HG02970 (cell line): ENCODE measurements around the gene VEGFC.

Source experiments
- ATAC-seq: cut with Tn5 transposase; IDR thresholded peaks from one replicate; pipeline ENCODE4 v1.9.1; 2021; ENCODE audit warnings: mild to moderate bottlenecking, moderate library complexity, moderate number of reproducible peaks; ENCODE audit not compliant: unreplicated experiment, low FRiP score

The VEGFC gene, protein sequence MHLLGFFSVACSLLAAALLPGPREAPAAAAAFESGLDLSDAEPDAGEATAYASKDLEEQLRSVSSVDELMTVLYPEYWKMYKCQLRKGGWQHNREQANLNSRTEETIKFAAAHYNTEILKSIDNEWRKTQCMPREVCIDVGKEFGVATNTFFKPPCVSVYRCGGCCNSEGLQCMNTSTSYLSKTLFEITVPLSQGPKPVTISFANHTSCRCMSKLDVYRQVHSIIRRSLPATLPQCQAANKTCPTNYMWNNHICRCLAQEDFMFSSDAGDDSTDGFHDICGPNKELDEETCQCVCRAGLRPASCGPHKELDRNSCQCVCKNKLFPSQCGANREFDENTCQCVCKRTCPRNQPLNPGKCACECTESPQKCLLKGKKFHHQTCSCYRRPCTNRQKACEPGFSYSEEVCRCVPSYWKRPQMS

DNA sequence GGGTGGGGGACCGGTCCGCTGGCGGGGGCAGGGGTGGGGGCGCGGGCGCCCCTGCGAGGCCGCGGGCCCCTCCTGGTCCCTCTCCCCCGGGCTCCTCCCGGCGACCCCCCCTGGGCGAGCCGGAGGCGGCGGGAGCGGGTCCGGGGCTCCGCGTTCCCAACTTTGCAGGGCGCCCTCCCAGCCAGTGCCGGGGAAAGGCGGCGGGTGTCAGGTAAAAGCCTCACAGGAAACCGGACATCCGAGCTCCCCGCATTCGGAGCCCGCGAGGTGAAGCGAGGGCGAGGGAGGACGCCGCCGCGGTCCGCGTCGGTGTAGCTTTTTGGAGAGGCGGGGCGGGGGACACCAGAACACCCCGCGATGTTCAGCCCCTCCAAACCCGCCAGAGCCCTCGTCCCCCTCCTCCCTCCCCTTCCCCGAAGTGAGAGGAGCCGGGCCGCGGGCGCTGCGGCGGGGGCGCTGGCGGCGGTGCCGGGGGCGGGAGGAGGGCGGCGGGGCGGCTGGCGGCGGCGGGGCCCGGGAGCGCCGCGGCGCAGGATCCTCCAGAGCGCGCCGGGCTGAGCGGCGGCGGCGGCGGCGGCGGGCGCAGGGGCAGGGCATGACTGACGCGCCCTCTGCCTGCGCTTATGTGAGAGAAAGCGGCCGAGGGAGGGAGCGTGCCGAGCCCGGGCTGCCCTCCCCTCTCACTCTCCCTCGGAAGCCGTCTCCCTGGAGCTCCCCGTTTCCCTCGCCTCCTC, at the start of gene VEGFC:
Gene VEGFC (minus strand): TSS at position 597 of the 734 bp plus-strand sequence. CDS start 611 bp downstream, outside the sequence.
- ATAC-seq, result peak; percentile 80

DNA sequence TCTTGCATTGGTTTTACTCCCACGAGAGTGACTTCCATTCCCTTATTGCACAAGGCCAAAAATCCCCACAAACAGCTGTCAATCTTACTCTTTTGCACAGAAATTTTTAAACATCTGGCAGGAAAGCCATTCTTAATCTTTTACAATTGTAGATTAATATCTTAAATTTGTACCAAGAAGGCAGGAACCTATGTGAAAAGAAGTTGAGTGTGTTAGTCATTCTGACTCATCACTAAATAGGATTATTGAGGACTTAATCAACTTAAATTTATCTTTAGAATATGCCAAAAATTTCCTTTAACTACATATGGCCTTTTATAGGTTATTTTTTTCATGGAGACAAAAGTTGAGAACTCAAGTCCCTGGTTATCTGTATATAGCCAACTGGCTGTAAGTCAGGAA, 49.0 kb upstream of the VEGFC start:
- no peak for ATAC-seq

DNA sequence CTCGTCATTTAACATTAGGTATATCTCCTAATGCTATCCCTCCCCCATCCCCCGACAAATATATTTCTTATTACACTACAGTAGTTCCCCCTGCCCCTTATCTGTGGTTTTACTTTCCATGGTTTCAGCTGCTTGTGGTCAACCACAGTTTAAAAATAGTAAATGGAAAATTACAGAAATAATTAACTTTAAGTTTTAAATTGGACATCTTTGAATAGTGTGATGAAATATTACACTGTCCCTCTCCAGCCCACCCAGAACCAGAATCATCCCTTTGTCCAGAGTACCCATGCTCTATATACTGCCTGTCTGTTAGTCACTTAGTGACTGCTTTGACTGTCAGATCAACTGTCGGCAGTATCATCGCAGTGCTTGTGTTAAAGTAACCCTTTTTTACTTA, 47.4 kb upstream of the VEGFC start:
- ATAC-seq, result no peak

DNA sequence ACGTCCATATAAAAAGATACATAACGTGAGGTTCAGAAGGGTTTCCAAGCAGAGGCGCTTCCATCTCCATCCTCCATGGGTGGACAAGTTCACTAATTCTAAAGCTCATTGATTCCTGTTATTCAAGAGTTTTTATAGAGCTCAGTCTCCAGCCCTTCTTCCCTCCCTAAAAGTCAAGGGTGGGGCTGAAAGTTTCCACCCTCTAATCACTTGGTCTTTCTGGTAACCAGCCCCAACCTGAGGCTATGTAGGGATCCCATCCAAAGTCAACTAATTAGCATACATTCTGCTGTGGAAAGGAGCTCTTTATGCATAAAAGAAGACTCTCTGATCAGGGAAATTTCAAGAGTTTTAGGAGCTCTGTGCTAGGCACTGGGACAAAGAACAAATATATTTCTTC, 46.9 kb upstream of the VEGFC start:
- ATAC-seq, result no peak

DNA sequence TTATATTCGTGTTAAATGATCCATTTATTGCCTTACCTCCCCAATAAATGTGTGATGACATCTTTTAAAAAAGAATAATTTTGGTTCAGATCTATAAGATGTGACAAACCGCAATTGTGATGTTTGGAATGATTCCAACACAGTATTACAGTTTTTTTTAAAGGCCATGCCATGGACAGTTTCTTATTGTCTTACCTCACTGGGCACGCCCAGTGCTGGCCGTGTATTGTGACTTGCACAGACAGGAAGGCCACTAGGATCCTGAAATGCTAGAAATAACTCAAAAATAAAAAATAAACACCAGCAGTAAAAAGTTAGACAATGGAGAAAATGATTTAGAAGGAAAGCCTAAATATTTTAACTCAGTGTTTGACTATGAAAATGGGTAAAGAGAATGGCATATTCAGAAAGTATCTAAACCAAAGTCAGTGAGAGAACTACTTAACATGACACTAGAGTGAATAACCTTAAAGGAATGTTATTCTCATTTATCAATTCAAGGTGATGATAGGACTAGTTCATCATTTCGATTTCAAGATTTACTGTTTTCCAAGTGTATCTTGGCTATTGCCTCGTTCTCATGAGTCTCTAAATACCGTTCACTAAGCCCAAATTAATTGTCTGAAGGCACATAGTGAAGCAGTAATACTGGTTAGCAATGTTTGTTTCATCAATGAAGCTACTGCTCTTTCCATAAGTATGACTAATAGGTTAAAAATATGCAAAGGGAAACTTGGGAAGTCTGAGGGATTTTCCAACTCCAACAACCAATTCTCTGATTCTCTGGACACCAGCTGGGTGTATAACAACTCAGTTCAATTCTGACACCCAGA, 46.1 kb upstream of the VEGFC start:
- ATAC-seq, result no peak

DNA sequence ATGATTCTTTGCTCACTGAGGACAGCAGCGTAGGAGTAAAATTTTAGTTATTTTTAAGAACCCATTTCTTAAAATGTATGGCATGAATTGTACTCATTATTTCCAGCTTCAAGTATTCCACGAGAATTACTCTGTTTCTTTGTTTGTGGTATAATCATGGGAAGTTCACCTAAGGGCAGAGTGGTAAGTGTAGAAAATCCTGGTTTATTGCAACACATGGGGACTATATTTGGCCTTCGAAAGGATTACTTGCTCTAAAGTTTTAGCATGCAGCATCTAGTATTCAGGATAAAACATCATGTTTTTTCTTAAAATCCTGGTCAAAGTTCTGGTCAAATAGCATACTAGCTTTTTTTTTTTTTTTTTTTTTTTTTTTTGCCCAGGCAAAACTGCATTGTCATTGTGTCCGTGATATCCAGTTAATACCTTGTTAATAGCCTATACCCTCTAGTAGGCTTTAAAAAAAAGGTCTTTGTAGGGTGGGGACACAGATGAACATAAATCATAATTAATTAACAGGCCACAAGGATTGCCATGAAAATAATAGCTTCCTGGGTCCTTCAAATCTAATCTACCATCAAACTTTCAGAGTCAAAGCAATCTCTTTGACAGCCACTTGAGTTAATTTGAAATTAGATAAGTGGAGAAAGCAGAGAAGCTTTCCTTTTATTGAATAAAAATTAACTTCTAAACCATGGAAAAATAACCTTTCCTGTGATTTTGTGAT, 44.6 kb upstream of the VEGFC start:
- ATAC-seq, result no peak

DNA sequence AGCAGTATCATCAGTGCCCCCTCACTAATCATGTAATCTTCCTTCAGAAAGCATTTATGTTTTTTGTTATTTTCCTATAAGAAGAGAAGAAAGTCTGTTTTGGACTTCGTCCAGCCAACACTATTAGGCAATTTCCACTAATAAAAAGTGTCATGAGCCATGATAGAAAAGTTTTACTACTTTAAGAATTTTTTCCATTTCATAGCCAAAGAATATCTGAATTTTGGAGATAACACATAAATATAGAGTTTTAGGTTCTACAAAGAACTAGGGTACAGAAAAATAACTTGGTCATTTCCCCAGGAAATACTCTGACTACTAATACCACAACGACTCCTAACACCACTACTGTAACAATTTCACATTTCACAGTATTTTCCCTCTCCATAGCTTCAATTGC, 41.8 kb upstream of the VEGFC start:
- no peak for ATAC-seq

DNA sequence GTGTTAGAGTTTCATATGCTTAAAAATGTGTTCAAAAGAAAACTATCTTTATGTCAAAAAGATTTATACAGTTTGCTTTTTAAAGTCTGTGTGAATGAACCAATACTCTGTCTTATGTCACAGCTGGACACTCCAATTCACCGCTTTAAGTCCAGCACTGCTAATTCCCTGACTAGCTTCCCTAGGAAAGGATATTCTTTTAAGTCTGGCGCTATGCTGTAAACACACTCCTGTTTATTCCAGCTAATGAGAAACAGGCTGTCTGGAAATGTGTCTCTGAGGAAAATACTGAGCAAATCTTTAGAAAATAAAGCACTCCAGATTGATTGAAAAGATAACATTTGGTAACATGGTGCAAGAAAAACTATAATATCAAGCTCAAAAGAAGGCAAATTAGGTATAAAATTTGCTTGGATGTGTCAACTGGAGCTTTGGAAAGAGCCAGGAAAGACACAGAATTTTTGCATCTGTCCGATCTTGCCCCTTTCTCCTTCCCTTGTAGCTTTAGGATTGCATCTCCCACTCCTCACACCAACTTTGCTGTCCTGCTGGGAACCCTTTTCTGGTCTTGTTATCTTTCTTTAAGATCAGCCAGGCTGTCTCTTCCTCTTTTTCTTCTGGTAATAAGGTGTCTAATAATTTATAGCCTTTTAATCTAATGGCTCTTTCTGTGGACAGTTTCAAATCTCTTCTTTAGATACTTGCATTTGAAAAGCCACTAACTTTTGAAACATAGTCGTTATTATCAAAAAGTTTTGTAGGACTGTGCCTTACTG, 40.9 kb upstream of the VEGFC start:
- ATAC-seq, result no peak

DNA sequence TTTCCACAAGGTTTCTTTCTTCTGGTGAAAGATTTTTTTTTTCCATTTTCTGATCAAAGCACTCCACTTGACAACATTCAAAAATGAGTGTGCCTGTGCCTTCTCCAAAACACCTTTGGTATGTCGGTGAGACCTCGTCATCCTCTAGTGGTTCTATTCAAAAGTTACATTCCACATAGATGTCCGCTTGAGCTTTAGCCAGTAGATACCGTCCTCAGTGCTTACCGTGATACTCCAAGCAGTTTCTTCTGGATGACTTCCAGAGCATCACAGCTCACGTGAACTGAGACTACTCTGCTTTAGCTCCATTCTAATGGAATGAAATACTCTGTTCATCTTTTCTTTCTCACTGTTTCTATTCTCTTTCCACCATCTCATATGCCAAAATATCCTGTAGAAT, 38.2 kb upstream of the VEGFC start:
- no peak for ATAC-seq

DNA sequence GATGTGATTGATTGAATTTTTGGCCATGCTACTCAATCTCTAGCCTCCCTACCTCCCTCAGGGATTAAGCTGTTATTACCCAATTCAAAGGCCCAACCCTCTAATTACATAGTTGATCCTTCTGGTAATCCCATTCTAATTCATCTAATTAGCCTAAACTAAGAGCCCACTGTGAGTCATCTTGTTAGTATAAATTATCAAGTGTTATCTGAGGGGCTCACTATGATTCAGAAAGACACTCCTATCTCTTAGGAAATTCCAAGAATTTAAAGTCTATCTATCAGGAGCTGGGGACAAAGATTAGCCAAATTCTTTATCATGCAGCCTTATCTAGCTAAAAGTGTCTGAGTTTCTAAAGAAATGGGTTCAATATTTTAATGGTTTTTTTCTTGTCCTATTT, 32.9 kb upstream of the VEGFC start:
- no peak for ATAC-seq

DNA sequence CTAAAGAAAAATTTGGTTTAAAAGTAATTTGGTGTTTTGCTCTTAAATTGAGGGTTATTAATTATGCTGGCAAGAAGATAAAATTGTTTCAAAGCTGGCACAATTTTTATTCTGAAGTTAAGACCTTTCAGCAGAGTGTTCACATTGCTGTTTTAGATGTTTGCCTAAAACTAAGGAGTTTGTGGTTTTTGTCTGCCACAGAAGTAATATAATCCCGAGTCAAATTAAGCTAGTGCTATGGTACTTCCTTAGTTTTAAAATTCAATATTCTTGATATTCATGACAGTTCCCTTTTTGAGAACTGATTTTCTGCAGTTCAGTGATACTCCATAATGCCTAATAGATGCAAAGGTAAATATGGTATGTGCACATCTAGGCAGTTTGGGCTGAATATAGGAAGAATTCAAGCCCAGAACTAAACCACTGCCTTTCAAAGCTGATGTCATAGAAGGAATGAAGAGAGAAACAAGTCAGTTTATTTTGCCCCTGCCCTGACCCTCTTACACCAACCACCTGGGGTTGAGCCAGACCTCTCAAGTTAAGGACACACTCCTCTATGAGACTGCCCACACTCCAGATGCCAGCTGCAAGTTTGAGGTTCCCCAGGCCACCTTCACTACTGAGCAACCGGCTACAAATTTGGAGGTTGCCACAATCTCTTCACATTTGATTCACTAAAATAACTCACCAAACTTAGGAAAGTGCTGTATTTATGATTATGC, 32.1 kb upstream of the VEGFC start:
- ATAC-seq, result no peak

DNA sequence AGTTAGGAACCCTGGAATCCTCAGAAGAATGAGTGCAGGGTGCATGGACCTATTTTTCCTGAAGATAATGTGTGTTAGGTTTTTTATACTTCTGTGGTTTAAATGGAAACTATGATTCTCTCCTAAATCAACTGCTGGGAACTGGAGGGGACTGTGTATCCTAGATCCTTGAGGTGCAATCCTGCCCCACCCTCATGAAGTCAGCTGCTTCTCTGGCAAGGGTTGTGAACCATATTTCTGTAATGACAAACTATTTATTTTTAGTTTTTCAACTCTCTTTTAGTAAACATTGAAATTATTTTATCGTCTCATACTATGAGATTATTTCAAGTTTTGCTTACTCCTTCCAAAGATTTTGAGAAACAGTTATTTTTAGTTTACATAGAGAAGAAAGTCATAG, 25.8 kb upstream of the VEGFC start:
- ATAC-seq, result no peak

DNA sequence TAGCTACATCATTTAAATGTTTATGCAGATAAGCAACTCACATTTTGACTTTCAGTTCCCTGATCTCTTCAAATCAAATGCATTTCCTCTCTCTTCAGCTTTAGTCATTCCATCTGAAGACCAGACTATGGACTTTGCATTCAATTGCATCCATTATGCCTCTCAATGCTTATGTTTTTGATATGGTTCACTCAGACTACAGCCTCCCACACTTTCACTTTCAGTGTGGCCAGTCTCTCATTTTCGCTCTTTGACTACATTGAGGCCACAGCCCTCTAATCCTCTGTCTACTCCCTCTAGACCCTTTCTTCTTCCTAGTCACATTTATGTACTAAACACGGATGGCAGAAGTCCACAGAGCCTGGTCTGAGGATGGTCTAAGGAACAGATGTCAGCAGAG, 24.5 kb upstream of the VEGFC start:
- peak; percentile 68 for ATAC-seq

DNA sequence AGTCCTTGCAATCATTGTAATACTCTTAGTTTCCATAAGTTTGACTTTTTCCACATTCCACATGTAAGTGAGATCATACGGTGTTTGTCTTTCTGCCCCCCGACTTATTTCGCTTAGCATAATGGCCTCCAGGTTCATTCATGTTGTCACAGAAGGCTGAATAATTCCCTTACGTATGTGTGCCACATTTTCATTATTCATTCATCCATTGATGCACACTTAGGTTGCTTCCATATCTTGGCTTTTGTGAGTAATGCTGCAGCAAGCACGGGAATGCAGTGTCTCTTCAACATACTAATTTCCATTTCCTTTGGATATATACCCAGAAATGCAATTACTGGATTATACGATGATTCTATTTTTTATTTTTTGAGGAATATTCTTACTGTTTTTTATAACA, 22.0 kb upstream of the VEGFC start:
- ATAC-seq, result no peak

DNA sequence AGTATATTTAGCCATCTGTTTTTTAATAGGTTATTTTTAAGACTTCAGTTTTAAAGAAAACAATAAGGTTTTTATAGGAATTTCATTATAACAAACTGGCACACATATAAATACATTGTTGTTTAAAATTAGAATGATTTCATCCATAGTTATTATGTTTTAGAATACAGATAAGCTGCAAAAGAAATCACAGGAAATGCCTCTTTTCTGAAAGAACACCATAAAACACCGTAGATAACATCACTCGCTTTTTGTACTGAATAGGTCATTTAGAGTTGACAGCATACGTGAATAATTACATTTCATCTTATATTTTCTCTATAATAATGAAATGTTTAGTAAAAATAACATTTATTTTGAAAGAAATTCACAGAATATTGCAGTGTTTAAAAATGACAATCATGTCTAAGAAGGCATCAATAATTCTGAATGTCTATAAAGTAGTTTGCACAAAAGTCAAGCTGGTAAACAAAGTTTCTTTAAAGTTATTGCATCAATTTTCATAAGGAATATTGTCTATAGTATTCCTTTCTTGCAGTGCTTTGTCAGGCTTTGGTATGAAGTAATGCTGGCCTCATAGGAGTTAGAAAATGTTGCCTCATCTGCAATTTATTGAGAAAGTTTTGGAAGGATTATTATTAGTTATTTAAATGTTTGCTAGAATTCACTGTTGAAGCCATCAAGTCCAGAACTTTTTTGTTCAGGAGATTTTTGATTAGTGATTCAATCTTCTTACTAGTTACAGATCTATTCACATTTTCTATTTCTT, 17.9 kb upstream of the VEGFC start:
- no peak for ATAC-seq

DNA sequence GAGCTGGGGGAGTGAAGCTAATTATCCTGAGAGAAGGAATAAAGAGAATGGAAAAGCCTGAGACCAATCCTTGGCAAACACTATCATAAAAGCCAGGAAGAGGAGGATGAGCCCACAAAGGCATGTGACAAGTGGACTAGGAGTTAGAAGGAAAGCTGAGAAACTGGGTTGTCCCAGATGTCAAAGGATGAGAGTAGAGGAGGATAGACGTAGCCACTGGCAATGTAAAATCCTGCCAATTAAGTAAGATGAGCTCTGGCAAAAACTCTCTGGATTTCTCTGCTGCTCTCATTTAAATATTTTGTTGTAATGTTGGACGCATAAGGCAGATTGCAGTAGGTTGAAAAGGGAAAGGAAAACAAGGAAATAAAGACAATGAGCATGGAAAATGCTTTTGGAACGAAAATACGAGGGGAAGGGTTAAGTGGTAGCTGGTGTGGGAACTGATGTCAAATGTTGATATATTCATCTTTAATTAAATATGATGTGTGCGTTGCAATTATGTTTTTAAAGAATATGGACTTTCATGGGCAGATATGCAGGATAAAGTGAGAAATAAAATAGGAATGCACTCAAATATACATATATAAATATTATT, 14.2 kb upstream of the VEGFC start:
- no peak for ATAC-seq

DNA sequence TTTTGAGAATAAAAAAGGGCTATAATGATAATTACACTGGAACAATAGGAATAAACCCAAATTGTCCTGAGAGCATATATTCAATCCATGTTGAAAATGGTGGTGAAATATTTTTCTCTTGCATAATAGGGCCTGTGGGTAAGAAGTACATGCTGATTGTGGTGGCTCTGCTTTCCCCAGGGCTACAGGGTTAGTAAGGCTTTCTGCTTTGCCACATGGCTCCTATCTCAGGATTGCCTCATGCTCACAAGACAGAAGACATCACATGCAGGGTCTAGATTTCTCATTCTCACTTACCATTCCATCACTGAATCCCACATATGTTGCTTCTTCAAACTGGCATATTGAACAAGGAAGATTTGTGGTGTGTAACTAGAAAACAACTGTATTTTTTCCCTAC, 12.4 kb upstream of the VEGFC start:
- no peak for ATAC-seq
